ENCODE measurements around the gene DPF1. TPM values are rescaled to one million over a fixed set of nuclear protein-coding genes. Genes with fewer than 3 reads are reported as not detected.
"Not testable (repeated sequence)": the region's sequence is repeated elsewhere in the genome, so short reads cannot be mapped to it uniquely, and the experiment has no call there.

The DPF1 gene
- total and polyA plus RNA-seq, 9 donors = 0.23 to 1.0 (median 0.35) TPM; not detected in 2

DNA sequence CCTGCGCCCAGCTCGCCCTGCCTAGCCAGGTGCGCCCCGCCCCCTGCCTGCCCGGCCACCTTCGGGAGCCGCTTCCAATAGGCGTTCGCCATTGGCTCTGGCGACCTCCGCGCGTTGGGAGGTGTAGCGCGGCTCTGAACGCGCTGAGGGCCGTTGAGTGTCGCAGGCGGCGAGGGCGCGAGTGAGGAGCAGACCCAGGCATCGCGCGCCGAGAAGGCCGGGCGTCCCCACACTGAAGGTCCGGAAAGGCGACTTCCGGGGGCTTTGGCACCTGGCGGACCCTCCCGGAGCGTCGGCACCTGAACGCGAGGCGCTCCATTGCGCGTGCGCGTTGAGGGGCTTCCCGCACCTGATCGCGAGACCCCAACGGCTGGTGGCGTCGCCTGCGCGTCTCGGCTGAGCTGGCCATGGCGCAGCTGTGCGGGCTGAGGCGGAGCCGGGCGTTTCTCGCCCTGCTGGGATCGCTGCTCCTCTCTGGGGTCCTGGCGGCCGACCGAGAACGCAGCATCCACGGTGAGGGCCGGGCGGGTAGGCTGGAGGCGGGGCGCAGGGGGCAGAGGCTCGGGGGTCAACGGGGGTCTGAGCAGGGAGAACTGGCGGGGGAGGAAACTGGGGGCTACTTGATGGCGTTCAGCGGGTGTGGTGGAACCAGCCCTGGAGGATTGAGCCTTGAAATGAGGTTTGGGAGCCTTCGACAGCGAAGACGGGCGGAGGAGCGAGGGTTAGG is 40.6 kb upstream of the DPF1 start, which contains the start of gene SPINT2:
TSS of gene SPINT2 (plus strand) at position 88 of the 727 bp plus-strand sequence. CDS start at position 408, 320 bp downstream.
- no peaks in the 10 kb centered on the region for H3K27me3 ChIP-seq
- intact Hi-C loops (cut with DNase I) = no loop called here
- H3K9me3 ChIP-seq = no peaks in the 10 kb centered on the region
- H3K36me3 ChIP-seq = no peaks in the 10 kb centered on the region
- WGBS, 3 donors = 10 to 15% (median 11%) methylated on average over 58 to 78 of the region's 78 CpGs
- peak in 4 of 5 donors; percentile 54 to 74 (median 64) for DNase-seq
- peaks cover 7% of the 10 kb centered on the region for H3K4me1 ChIP-seq (ENCODE audit: insufficient read depth)
- no peak for TF ChIP-seq EP300 (IDR thresholded peaks at IDR 0.05)
- TF ChIP-seq POLR2A (IDR thresholded peaks at IDR 0.05) = peak; percentile 32
- H3K4me3 ChIP-seq = peak within 1 kb of the TSS; percentile 44
- peak within 1 kb of the TSS; percentile 93 to 95 for H3K27ac ChIP-seq

DNA sequence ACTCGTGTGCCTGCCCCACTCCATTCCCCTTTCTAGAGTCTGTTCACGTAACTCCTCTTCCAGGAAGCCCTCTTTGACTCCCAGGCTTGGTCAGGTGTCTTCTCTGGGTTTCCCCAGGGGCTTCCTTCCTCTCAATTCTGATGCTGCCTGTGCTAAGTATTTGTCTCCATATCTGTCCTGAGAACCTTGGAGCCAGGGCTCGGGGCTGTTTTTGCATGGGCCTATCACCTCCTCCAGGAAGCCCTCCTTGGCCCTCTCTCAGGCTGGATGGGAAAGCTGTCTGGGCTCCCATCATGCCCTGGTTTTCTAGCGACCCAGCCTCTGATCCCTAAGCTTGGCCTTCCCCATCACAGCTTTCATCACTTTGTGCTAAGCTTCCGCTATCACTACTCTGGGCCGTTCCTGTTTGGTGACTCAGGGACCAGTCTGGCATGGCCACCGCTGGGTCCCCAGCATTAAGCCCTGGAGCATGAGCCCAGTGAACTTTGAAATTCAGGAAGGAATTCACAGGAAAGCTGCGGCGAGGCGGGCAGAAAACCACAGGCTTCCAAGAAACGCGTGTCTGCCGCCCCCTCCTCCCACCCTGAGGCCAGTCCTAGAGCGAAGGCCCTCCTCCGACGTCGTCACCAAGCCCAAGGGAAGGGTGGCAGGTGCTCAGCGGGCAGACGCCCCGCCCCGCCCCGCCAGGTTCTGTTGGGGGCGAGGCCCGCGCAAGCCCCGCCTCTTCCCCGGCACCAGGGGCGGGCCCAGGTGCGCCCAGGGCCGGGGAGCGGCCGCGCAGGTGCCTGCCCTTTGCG is 39.9 kb upstream of the DPF1 start:
- WGBS, 3 donors = 8 to 20% (median 12%) methylated on average over 18 to 34 of the region's 34 CpGs
- peaks cover 7% of the 10 kb centered on the region for H3K4me1 ChIP-seq (ENCODE audit: insufficient read depth)
- DNase-seq = peak in 3 of 5 donors; percentile 59 to 70 (median 61)
- no peaks in the 10 kb centered on the region for H3K9me3 ChIP-seq
- H3K36me3 ChIP-seq = no peaks in the 10 kb centered on the region
- peak overlapping the region; percentile 44 for H3K4me3 ChIP-seq
- intact Hi-C loops (cut with DNase I) = no loop called here
- TF ChIP-seq EP300 (IDR thresholded peaks at IDR 0.05) = no peak
- H3K27me3 ChIP-seq = no peaks in the 10 kb centered on the region
- peak overlapping the region; percentile 93 to 95 for H3K27ac ChIP-seq

DNA sequence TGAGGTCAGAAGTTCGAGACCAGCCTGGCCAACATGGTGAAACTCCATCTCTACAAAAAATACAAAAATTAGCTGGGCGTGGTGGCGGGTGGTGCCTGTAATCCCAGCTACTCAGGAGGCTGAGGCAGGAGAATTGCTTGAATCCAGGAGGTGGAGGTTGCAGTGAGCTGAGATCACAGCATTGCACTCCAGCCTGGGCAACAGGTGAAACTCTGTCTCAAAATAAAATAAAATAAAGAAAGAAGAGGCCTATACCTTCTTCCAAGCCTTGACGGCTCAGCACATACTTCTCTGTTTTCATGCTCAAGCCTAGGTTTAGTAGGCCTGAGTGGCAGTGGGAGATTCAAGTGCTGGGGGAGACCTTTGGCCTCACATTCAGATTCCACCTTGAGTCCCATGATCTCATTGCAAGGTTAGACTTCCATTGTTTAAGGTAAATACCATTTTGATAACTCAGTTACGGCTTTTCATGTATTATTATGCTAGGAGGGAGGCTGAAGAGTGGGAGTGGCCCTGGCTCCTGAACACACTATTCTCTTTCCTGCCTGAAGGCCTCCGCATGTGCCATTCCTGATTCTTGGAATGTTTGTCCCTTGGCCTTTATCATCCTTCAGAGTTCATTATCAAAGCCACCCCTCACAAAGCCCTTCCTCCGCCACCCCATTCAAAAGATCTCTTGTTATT is 38.7 kb upstream of the DPF1 start:
- intact Hi-C loops (cut with DNase I) = no loop called here
- no peak for DNase-seq
- Histone ChIP-seq H3K36me3 (no peaks in the 10 kb centered on the region), H3K4me3 (no peak overlapping the region), H3K27me3 (no peaks in the 10 kb centered on the region), H3K27ac (no peak overlapping the region), H3K4me1 (ENCODE audit: insufficient read depth) (peaks cover 7% of the 10 kb centered on the region), H3K9me3 (no peaks in the 10 kb centered on the region)
- TF ChIP-seq, protein P1, sequence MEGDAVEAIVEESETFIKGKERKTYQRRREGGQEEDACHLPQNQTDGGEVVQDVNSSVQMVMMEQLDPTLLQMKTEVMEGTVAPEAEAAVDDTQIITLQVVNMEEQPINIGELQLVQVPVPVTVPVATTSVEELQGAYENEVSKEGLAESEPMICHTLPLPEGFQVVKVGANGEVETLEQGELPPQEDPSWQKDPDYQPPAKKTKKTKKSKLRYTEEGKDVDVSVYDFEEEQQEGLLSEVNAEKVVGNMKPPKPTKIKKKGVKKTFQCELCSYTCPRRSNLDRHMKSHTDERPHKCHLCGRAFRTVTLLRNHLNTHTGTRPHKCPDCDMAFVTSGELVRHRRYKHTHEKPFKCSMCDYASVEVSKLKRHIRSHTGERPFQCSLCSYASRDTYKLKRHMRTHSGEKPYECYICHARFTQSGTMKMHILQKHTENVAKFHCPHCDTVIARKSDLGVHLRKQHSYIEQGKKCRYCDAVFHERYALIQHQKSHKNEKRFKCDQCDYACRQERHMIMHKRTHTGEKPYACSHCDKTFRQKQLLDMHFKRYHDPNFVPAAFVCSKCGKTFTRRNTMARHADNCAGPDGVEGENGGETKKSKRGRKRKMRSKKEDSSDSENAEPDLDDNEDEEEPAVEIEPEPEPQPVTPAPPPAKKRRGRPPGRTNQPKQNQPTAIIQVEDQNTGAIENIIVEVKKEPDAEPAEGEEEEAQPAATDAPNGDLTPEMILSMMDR (IDR thresholded peaks at IDR 0.05) = no peak
- TF ChIP-seq POLR2A (IDR thresholded peaks at IDR 0.05) = no peak
- no peak for TF ChIP-seq EP300 (IDR thresholded peaks at IDR 0.05)
- WGBS, 3 donors = 93 to 98% (median 95%) methylated on average over 7 of the region's 7 CpGs

DNA sequence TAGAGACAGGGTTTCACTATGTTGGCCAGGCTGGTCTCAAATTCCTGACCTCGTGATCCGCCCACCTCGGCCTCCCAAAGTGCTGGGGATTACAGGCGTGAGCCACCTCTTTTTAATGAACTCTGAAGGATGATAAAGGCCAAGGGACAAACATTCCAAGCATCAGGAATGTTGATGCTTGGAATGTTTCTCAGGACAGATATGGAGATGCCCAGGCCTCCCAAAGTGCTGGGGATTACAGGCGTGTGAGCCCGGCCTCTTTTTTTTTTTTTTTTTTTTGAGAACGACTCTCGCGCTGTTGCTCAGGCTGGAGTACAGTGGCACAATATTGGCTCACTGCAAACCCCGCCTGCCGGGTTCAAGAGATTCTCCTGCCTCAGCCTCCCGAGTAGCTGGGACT is 37.9 kb upstream of the DPF1 start:
- WGBS, 3 donors = 86 to 90% (median 90%) methylated on average over 12 of the region's 12 CpGs
- H3K4me3 ChIP-seq; H3K27ac ChIP-seq; H3K36me3 ChIP-seq; H3K27me3 ChIP-seq; intact Hi-C loops (cut with DNase I); H3K4me1 ChIP-seq (ENCODE audit: insufficient read depth); DNase-seq; H3K9me3 ChIP-seq: not testable (repeated sequence)

DNA sequence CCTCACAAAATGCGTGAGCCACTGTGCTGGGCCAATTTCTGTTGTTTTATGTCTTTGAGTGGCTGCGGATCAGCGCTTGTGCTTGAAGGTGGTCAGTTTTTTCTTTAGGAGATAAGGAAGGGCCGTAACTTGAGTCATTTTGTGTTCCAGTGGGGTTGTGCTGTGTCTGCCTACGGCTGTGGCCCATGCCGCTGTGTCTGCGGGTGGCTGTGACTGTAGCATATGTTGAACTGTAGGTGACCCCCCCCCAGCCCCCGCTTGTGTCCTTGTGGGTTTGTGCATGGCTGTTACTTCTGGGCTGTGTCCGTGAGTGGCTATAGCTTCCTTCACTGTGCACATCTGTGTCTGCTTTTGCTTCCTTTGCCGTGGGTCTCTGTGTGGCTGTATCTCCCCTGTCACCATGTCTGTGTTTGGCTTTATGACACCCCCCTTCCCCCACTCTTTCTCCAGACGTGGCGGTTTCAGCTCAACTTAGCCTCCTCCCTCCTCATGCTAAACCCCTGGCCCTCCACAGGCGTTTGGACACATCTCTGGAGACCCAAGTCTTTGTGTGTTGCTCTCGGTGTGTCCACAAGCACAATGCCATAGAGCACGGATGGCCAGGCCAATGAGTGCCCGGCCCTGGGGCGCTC is 31.5 kb upstream of the DPF1 start:
- Histone ChIP-seq H3K27ac (peak overlapping the region; percentile 63 to 88), H3K4me1 (ENCODE audit: insufficient read depth) (peaks cover 24% of the 10 kb centered on the region), H3K9me3 (no peaks in the 10 kb centered on the region), H3K4me3 (peak overlapping the region; percentile 56), H3K36me3 (no peaks in the 10 kb centered on the region), H3K27me3 (no peaks in the 10 kb centered on the region)
- intact Hi-C loops (cut with DNase I) = no loop called here
- peak in 1 of 5 donors; percentile 50 for DNase-seq
- 4 to 16% (median 6%) methylated on average over 16 to 17 of the region's 17 CpGs for WGBS, 3 donors
- TF ChIP-seq EP300 (IDR thresholded peaks at IDR 0.05) = no peak
- TF ChIP-seq, protein P1 (IDR thresholded peaks at IDR 0.05) = no peak
- TF ChIP-seq POLR2A (IDR thresholded peaks at IDR 0.05) = no peak

Data from ovary (tissue), 9 donors.